ENCODE data around the gene NCOR2.

DNA sequence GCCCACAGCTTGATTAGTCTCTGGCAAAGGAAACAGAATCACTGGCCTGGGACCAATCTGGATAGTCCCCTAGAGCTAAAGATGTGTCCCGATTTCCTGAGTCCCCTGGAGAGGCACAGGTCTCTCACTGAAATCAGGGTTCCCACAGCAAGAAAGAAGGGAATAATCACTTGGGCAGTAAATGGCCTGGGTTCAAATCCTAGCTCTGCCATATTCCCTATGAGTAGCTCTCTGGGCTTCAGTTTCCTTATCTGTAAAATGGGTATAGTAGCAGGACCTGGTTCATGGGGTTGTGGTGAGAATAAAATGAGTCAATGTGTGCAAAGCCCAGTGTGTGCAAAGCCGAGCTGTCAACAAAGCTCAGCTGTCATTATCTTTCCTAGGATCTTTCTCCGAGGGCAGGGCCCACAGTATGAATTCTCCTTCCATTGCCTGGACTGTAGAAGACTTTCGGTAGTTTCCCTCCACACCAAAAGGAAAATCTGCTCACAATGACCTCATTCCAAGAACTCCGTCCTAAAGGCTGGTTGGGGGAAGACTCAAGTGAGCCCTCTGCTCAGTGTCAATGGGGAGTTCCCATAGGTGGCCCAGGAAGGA lies 12.6 kb upstream of the NCOR2 start:
- TF ChIP-seq, protein P1, sequence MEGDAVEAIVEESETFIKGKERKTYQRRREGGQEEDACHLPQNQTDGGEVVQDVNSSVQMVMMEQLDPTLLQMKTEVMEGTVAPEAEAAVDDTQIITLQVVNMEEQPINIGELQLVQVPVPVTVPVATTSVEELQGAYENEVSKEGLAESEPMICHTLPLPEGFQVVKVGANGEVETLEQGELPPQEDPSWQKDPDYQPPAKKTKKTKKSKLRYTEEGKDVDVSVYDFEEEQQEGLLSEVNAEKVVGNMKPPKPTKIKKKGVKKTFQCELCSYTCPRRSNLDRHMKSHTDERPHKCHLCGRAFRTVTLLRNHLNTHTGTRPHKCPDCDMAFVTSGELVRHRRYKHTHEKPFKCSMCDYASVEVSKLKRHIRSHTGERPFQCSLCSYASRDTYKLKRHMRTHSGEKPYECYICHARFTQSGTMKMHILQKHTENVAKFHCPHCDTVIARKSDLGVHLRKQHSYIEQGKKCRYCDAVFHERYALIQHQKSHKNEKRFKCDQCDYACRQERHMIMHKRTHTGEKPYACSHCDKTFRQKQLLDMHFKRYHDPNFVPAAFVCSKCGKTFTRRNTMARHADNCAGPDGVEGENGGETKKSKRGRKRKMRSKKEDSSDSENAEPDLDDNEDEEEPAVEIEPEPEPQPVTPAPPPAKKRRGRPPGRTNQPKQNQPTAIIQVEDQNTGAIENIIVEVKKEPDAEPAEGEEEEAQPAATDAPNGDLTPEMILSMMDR (IDR thresholded peaks at IDR 0.05 in 2 of 3, conservative IDR thresholded peaks at IDR 0.05 in 1 of 3; ENCODE audit: borderline replicate concordance in 1 of 3, insufficient read depth in 1 of 3, low read depth in 2 of 3, low read length in 2 of 3): no peak
- TF ChIP-seq, protein P2, sequence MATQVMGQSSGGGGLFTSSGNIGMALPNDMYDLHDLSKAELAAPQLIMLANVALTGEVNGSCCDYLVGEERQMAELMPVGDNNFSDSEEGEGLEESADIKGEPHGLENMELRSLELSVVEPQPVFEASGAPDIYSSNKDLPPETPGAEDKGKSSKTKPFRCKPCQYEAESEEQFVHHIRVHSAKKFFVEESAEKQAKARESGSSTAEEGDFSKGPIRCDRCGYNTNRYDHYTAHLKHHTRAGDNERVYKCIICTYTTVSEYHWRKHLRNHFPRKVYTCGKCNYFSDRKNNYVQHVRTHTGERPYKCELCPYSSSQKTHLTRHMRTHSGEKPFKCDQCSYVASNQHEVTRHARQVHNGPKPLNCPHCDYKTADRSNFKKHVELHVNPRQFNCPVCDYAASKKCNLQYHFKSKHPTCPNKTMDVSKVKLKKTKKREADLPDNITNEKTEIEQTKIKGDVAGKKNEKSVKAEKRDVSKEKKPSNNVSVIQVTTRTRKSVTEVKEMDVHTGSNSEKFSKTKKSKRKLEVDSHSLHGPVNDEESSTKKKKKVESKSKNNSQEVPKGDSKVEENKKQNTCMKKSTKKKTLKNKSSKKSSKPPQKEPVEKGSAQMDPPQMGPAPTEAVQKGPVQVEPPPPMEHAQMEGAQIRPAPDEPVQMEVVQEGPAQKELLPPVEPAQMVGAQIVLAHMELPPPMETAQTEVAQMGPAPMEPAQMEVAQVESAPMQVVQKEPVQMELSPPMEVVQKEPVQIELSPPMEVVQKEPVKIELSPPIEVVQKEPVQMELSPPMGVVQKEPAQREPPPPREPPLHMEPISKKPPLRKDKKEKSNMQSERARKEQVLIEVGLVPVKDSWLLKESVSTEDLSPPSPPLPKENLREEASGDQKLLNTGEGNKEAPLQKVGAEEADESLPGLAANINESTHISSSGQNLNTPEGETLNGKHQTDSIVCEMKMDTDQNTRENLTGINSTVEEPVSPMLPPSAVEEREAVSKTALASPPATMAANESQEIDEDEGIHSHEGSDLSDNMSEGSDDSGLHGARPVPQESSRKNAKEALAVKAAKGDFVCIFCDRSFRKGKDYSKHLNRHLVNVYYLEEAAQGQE (IDR thresholded peaks at IDR 0.05; ENCODE audit: low read depth): no peak
- TF ChIP-seq CEBPB (IDR thresholded peaks at IDR 0.05; ENCODE audit: low read depth): no peak

Measured in HCT116 (cell line).